Mesenchymal stem cell (in vitro differentiated cells and primary cell): ENCODE measurements around the gene CRTC1.
A peak's percentile ranks its signal among the peaks of the same experiment; 100 is the strongest.

ENCODE experiments used
- DNase-seq: peaks from one replicate; pipeline ENCODE4 v3.0.0-alpha.2; 2013
- H2AFZ ChIP-seq: one replicate; pipeline ENCODE4 v1.6.1; 2013; ENCODE audit warnings: low read depth, mild to moderate bottlenecking, control low read depth, inconsistent platforms, low read length, moderate library complexity
- H2AK5ac ChIP-seq: 2 replicates; pipeline ENCODE4 v1.6.1; 2013; ENCODE audit warnings: low read length, moderate library complexity, mild to moderate bottlenecking, inconsistent platforms; ENCODE audit not compliant: severe bottlenecking
- H2BK120ac ChIP-seq: one replicate; pipeline ENCODE4 v1.6.1; 2013; ENCODE audit warnings: low read depth, mild to moderate bottlenecking, inconsistent platforms, low read length, moderate library complexity
- H2BK12ac ChIP-seq, 2 experiments: one replicate each; pipeline ENCODE4 v1.6.1; 2013; ENCODE audit warnings: inconsistent platforms in 2 of 2, low read length in 2 of 2, mild to moderate bottlenecking in 2 of 2, moderate library complexity in 2 of 2, control low read depth in 1 of 2
- H2BK15ac ChIP-seq: one replicate; pipeline ENCODE4 v1.6.1; 2013; ENCODE audit warnings: mild to moderate bottlenecking, low read depth, inconsistent platforms; ENCODE audit not compliant: poor library complexity, severe bottlenecking
- H2BK5ac ChIP-seq: 2 replicates; pipeline ENCODE4 v1.6.1; 2013; ENCODE audit warnings: low read depth, mild to moderate bottlenecking, low read length, control low read depth, inconsistent platforms; ENCODE audit not compliant: poor library complexity, severe bottlenecking
- H3K14ac ChIP-seq, 2 experiments: one replicate each; pipeline ENCODE4 v1.6.1; 2013; ENCODE audit warnings: inconsistent platforms in 2 of 2, low read length in 2 of 2, control low read depth in 1 of 2, mild to moderate bottlenecking in 1 of 2, moderate library complexity in 1 of 2
- H3K18ac ChIP-seq, 2 experiments: one replicate each; pipeline ENCODE4 v1.6.1; 2013; ENCODE audit warnings: inconsistent platforms in 2 of 2, low read length in 2 of 2, control low read depth in 1 of 2, low read depth in 1 of 2, mild to moderate bottlenecking in 1 of 2
- H3K23ac ChIP-seq, 2 experiments: one replicate each; pipeline ENCODE4 v1.6.1; 2013; ENCODE audit warnings: inconsistent platforms in 2 of 2, low read length in 2 of 2, mild to moderate bottlenecking in 2 of 2, moderate library complexity in 2 of 2, control low read depth in 1 of 2
- H3K27ac ChIP-seq: 2 replicates; pipeline ENCODE4 v1.5.1; 2013; ENCODE audit warnings: mild to moderate bottlenecking, moderate library complexity, low read length, control low read depth, inconsistent platforms; ENCODE audit not compliant: poor library complexity, severe bottlenecking
- H3K27me3 ChIP-seq, 2 experiments: 2 replicates each; pipeline versions ENCODE4 v1.6.1 to v1.7.0; 2013; ENCODE audit warnings: low read length in 2 of 2, mild to moderate bottlenecking in 2 of 2, moderate library complexity in 2 of 2, control low read depth in 1 of 2, inconsistent platforms in 1 of 2; ENCODE audit not compliant: control insufficient read depth in 1 of 2, insufficient read depth in 1 of 2
- H3K36me3 ChIP-seq, 2 experiments: 2 replicates each; pipeline versions ENCODE4 v1.6.1 to v1.7.0; 2013; ENCODE audit warnings: low read length in 2 of 2, control low read depth in 1 of 2, inconsistent platforms in 1 of 2, low read depth in 1 of 2, mild to moderate bottlenecking in 1 of 2; ENCODE audit not compliant: insufficient read depth in 2 of 2, control insufficient read depth in 1 of 2
- H3K4ac ChIP-seq, 2 experiments: one replicate each; pipeline ENCODE4 v1.6.1; 2013; ENCODE audit warnings: inconsistent platforms in 2 of 2, low read length in 2 of 2, mild to moderate bottlenecking in 2 of 2, moderate library complexity in 2 of 2, control low read depth in 1 of 2, low read depth in 1 of 2
- H3K4me1 ChIP-seq: 2 replicates; pipeline ENCODE4 v1.6.1; 2013; ENCODE audit warnings: low read depth, low read length, control low read depth; ENCODE audit not compliant: control insufficient read depth, insufficient read depth
- H3K4me2 ChIP-seq: 2 replicates; pipeline ENCODE4 v1.6.1; 2013; ENCODE audit warnings: low read length, mild to moderate bottlenecking, inconsistent platforms; ENCODE audit not compliant: poor library complexity, severe bottlenecking
- H3K4me3 ChIP-seq, 2 experiments: 2 replicates each; pipeline versions ENCODE4 v1.5.1 to v1.7.0; 2013; ENCODE audit warnings: low read length in 2 of 2, mild to moderate bottlenecking in 2 of 2, control low read depth in 1 of 2, low read depth in 1 of 2; ENCODE audit not compliant: insufficient read depth in 1 of 2
- H3K79me1 ChIP-seq: replicated peaks from 2 replicates; pipeline ENCODE4 v1.6.1; 2013; ENCODE audit warnings: mild to moderate bottlenecking, control low read depth, low read length, inconsistent platforms; ENCODE audit not compliant: poor library complexity, severe bottlenecking
- H3K9ac ChIP-seq: 2 replicates; pipeline ENCODE4 v1.7.0; 2013; ENCODE audit warnings: mild to moderate bottlenecking, low read length, moderate library complexity
- H3K9me3 ChIP-seq: 2 replicates; pipeline ENCODE4 v1.7.0; 2013; ENCODE audit warnings: mild to moderate bottlenecking, low read length; ENCODE audit not compliant: control insufficient read depth
- H4K8ac ChIP-seq: one replicate; pipeline ENCODE4 v1.6.1; 2013; ENCODE audit warnings: inconsistent platforms, mild to moderate bottlenecking, low read length, moderate library complexity
- H4K91ac ChIP-seq: one replicate; pipeline ENCODE4 v1.6.1; 2013; ENCODE audit warnings: mild to moderate bottlenecking, low read length, inconsistent platforms
- WGBS: methylation state at CpG from one replicate; pipeline ENCODE4 v1.1.7; 2013; ENCODE audit warnings: mixed read lengths; 5-methylcytosine and 5-hydroxymethylcytosine counted together

The CRTC1 gene

GRCh38 chr19:18659281-18660050 lies 24.0 kb upstream of the CRTC1 start:
- peak overlapping the region; percentile 13 to 88 for H3K4ac ChIP-seq

GRCh38 chr19:18660051-18660910 lies 23.2 kb upstream of the CRTC1 start:
- H3K27me3 ChIP-seq = peaks cover 0 to 14% of the 10 kb centered on the region in 2 experiments
- peak overlapping the region in 1 of 2 experiments; percentile 31 for H3K14ac ChIP-seq
- peak overlapping the region; percentile 45 to 88 for H3K4ac ChIP-seq
- H2BK120ac ChIP-seq = peak overlapping the region; percentile 86
- no peak overlapping the region for H2BK5ac ChIP-seq
- peak overlapping the region; percentile 95 for H4K91ac ChIP-seq
- H3K23ac ChIP-seq = no peak overlapping the region
- peak overlapping the region; percentile 47 for H4K8ac ChIP-seq
- peak overlapping the region; percentile 21 for H2AK5ac ChIP-seq
- peaks cover 20% of the 10 kb centered on the region for H3K79me1 ChIP-seq
- peak overlapping the region; percentile 84 to 87 for H2BK12ac ChIP-seq
- H3K4me2 ChIP-seq = no peak overlapping the region
- no peak overlapping the region for H3K27ac ChIP-seq
- no peaks in the 10 kb centered on the region for H3K9me3 ChIP-seq
- peak overlapping the region; percentile 23 to 90 for H3K18ac ChIP-seq
- DNase-seq = peak; percentile 93
- peak overlapping the region; percentile 87 for H2BK15ac ChIP-seq
- peaks cover 0 to 12% of the 10 kb centered on the region in 2 experiments for H3K36me3 ChIP-seq
- peak overlapping the region; percentile 83 for H3K9ac ChIP-seq
- 48% methylated on average over 30 of the region's 37 CpGs for WGBS
- H3K4me1 ChIP-seq = peaks cover 46% of the 10 kb centered on the region
- H3K4me3 ChIP-seq = peak overlapping the region in 1 of 2 experiments; percentile 59
- peak overlapping the region; percentile 29 for H2AFZ ChIP-seq

More at GRCh38 chr19:18659281-18660050, 24.0 kb upstream of the CRTC1 start:
- Histone ChIP-seq H3K4me1 (peaks cover 46% of the 10 kb centered on the region), H3K79me1 (peaks cover 24% of the 10 kb centered on the region), H2AFZ (no peak overlapping the region), H2AK5ac (peak overlapping the region; percentile 21), H4K91ac (peak overlapping the region; percentile 95), H2BK120ac (peak overlapping the region; percentile 86), H3K4me2 (no peak overlapping the region), H2BK12ac (peak overlapping the region; percentile 40 to 94), H3K23ac (no peak overlapping the region), H2BK5ac (no peak overlapping the region), H3K9ac (peak overlapping the region; percentile 83), H2BK15ac (no peak overlapping the region), H3K36me3 (peaks cover 0 to 11% of the 10 kb centered on the region in 2 experiments), H3K18ac (peak overlapping the region; percentile 64 to 90), H3K4me3 (peak overlapping the region in 1 of 2 experiments; percentile 59), H3K9me3 (no peaks in the 10 kb centered on the region), H4K8ac (no peak overlapping the region), H3K27me3 (peaks cover 0 to 14% of the 10 kb centered on the region in 2 experiments), H3K14ac (peak overlapping the region in 1 of 2 experiments; percentile 31), H3K27ac (no peak overlapping the region)
- 86% methylated on average over 29 of the region's 30 CpGs for WGBS
- peak; percentile 43 for DNase-seq

- H2BK12ac ChIP-seq = peak overlapping the region in 1 of 2 experiments; percentile 87
- H2BK15ac ChIP-seq = peak overlapping the region; percentile 87
- peak overlapping the region in 1 of 2 experiments; percentile 46 for H3K23ac ChIP-seq
- H3K79me1 ChIP-seq = peaks cover 16% of the 10 kb centered on the region
- no peak overlapping the region for H2BK5ac ChIP-seq
- H3K18ac ChIP-seq = peak overlapping the region; percentile 38 to 61
- H3K9me3 ChIP-seq = no peaks in the 10 kb centered on the region
- H3K27ac ChIP-seq = no peak overlapping the region
- H3K36me3 ChIP-seq = peaks cover 0 to 18% of the 10 kb centered on the region in 2 experiments
- no peak overlapping the region for H2AFZ ChIP-seq
- H4K91ac ChIP-seq = peak overlapping the region; percentile 81
- no peak for DNase-seq
- WGBS = 86% methylated on average over 8 of the region's 10 CpGs
- H3K4me2 ChIP-seq = no peak overlapping the region
- H3K27me3 ChIP-seq = peaks cover 0 to 14% of the 10 kb centered on the region in 2 experiments
- peak overlapping the region in 1 of 2 experiments; percentile 59 for H3K4me3 ChIP-seq
- H4K8ac ChIP-seq = peak overlapping the region; percentile 47
- peak overlapping the region in 1 of 2 experiments; percentile 85 for H3K14ac ChIP-seq
- H3K4me1 ChIP-seq = peaks cover 46% of the 10 kb centered on the region
- H3K9ac ChIP-seq = peak overlapping the region; percentile 83
- peak overlapping the region; percentile 45 to 49 for H3K4ac ChIP-seq
- no peak overlapping the region for H2AK5ac ChIP-seq
- H2BK120ac ChIP-seq = no peak overlapping the region
Observed at GRCh38 chr19:18660939-18661670, 22.4 kb upstream of the CRTC1 start.
